Measurements from ENCODE around the gene CAMK4. TPM values are rescaled to one million over a fixed set of nuclear protein-coding genes. Genes with fewer than 3 reads are reported as not detected.
"Not testable (repeated sequence)": the region's sequence is repeated elsewhere in the genome, so short reads cannot be mapped to it uniquely, and the experiment has no call there.

The CAMK4 gene
- total RNA-seq, 1 donor from 2014 or later = 0.42 TPM

DNA sequence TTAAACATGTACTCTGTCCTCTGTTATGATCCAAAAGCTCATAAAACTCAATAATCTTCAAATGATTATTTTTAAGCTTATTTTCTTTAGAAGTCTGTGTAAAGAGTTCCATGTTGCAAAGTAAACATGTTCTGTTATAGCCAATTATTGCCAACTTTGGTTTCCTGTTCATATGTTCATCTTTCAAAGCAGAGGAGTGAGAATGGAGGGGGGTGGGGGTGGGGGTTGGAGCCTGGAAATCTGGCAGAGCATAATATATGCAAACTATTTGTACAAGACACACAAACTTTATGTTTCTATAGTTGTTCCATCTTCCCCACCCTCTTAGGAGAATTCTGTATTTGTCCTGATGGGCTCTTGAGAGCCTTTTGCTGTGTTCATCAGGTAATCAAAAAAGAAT lies 153.1 kb downstream of the CAMK4 start:
- DNase-seq (ENCODE audit: low spot score) = no peak

DNA sequence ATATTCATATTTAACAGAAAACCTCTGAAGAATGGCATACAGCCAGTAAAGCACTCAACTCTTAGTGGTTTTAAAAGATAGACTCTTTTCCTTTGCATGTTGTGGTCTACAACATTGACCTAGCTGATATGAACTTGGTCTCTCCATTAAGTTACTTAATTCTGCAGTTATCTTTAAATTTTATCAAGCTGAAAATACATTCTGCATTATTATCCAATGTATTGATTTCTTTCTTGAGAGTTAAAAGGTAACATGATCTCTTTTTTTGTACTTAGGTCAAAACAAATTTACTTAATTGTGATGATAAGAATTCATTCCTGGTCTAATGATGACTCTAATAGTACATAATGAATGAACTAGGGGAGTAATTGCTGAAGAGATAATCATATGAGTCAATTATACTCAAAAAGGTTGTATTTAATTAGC lies 155.2 kb downstream of the CAMK4 start:
- DNase-seq (ENCODE audit: low spot score) = no peak

DNA sequence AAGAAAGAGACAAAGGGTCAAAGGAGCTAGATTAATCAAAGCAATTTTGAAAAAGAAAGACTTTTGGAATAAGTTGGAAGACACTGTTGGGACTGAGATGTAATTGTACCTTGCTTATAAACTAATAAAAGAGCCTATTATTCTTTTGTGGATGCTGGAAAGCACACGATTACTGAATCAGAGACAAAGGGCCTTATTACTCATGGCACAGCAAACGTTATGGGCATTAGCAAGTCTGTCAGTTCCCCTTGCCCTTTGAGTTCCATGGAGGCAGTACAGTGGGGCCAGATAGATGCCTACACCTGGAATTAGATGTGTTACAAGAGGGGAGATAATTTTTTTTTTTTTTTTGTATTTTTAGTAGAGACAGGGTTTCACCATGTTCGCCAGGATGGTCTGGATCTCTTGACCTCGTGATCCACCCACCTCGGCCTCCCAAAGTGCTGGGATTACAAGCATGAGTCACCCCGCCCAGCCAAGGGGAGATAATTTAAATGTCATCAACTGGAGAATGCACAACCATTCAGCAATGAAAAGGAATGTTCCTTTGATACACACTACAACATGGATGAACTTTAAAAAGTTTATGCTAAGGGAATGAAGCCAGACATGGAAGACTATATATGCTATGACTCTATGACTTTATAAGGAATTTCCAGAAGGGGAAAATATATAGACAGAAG lies 159.2 kb downstream of the CAMK4 start:
- DNase-seq (ENCODE audit: low spot score) = no peak

DNA sequence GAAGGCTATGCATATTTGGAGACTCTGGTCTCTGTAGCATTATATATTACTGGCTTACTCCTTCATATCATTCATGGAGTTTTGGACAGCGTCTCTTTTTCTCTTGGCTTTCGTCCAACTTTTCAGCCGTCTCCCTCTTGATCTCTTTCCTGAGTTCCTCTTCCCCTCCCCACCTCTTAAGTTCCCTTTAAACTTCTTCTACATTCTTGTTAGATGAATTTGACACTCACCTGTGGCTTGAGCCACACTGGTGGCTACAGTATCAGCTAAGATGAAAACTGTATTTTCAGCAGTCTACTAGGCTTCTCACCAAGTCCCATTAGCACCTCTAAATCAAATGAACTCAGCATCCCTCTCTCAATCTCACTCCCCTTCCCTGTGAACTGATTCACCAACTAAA lies 160.0 kb downstream of the CAMK4 start:
- no peak for DNase-seq (ENCODE audit: low spot score)

DNA sequence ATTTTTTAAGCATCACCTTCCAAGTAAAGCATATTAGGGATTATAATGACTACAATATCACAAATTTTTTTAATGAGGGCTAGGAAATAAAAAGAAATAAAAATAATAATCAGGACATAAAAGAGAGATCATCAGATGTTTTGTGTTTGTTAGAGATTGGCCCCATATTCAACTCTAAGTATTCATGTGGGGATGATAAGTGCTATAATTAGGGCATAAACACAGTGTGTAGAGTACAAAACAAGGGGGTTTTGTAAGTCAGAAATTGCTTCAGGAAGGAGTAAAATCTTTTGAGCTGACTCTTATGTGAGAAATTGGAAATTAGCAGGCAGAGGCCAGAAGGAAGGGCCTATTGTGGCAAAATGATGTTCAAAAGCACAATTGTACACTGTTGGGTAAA lies 160.9 kb downstream of the CAMK4 start:
- no peak for DNase-seq (ENCODE audit: low spot score)

DNA sequence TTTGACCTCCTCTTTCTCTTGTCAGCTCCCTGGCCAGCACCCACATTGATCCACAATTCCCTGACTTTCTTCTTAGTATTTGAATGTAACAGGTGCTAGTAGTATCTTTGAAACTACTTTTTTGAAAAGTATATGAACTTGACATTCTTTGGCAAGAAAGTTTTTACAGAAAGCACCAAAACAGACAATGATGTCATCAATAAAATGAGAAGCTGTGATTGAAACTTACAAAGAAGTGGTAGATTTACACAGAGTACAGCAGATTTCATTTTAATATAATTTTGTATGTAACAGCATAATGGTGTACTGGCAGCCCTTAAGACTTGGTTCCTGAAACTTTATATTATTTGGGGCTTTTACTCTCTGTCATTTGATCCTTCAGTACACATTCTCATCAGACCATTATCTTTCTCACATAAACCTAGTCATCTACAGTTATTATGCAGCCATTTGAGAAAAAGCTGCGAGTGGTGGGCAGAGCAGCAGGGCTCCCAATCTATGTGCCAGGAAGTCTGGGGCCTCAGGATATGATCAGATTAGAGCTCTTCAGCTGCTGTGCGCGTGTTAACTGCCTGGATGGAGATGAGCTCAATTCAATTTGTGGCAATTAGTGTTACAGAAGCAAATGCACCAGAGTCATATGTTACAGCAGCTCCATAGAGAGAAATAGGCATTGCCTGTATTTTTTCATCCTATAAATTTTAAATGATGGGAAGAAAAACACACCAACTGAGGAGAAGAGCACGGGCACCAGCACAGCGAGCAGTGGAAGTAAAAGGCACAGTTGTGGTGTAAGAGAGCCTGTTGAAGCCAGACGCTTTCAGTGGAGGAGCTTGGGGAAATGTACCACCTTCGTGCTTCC lies 162.0 kb downstream of the CAMK4 start:
- no peak for DNase-seq (ENCODE audit: low spot score)

DNA sequence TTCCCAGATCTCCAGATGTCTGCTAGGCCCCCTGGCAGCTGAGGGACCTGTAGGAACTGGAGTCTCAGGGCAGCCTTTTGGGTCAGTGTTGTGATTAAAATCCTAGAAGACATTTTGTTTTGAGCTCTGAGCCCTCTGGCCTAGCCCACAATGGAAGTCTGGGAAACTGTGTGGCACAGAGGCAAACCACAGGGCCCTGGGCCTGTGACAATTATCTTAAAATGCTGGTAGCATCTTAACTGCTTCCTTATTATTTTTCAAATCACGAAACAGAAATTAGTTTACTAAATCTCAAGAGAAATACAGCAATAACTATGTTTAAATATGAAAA lies 162.6 kb downstream of the CAMK4 start:
- no peak for DNase-seq (ENCODE audit: low spot score)

DNA sequence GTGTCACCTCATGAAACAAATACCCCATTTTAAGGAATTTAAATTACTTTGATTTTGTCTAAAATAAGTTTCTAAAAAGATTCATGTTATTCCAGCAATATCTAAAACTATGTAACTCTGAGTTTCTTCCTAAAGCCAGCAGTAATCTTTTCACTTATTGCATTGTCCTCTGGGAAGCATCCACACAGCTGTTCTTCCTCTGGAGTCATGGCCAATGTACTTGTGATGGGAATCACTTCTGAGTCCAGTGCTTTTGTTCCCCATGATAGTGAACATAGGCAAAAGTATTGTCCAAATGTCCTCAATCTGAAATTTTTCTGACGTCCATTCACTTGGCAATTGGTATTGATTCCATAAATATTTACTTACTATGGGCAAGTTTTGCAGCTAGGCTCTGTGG lies 163.2 kb downstream of the CAMK4 start:
- DNase-seq (ENCODE audit: low spot score) = no peak

DNA sequence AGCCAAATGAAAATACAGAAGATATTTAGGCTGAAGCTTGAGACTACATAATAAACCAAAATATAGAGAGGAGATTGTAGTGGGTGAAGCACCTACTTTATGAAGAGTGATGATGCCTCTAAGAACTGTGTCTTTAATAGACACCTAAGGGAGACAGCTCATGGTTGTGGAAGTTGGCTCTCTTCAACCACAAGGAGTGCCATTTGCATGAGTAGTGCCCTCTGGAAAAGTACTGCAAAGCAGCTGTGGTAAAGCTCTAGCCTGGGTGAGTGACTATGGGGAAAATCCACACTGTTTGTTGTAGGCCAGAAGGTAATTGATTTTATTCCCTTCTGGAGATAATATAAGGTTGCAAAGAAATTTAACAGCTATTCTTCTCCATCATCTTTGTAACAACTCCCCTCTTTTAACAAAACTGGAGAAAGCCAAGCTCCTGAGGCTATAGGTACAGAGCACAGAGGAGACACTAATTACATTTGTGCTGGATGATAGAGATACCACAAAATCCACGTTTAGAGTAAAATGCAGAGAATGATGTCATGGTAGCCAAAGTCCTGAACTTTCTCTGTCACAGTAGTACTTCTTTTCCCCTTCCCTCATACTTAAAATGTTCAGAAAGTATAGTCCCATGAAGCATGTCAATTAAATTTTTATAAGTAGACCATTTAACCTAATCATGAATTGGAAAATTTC lies 165.4 kb downstream of the CAMK4 start:
- DNase-seq (ENCODE audit: low spot score) = no peak

DNA sequence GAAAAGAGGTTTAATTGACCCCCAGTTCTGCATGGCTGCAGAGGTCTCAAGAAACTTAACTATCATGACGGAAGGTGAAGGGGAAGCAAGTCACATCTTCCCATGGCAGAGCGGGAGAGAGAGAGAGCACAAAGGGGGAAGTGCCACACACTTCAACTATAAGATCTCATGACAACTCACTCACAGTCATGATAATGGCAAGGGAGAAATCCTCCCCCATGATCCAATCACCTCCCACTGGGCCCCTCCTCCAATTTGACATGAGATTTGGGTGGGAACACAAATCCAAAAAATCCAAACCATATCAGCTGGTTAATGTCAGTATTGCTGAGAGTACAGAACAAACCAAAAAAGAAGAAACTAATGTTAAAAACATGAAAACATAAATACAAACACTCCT lies 168.0 kb downstream of the CAMK4 start:
- no peak for DNase-seq (ENCODE audit: low spot score)

DNA sequence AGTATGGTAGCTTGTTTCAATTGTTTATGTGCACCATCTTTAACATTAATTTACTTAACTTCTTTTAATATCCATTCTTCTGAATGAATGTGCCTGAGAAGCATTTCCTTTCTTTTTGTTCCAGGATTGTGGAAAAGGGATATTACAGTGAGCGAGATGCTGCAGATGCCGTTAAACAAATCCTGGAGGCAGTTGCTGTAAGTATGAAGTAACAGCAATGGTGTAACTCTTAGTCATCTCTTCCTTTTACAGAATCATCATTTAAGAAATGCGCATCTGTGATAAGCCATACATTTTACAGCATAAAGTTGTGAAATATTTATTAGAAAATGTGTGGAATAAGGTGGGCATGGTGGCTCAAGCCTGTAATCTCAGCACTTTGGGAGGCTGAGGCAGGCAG lies 170.4 kb downstream of the CAMK4 start:
- no peak for DNase-seq (ENCODE audit: low spot score)

DNA sequence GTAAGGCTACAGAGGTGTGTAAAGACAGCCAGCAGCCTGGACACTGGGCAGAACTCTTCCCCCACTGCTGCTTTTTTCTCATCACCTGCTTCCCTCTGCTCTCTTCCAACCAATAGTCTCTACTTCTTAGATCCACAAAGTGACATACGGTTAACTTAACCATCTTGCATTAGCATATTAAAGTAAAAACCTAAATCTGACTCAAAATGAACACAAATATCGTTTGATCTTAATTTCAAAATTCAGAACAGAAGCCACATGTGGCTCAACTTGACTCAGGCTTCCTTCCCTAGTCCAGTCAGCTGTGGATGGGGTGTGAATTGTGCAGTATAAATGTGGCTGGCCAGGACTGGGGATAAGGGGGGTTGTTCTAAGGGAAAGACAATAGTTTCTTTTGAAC lies 173.8 kb downstream of the CAMK4 start:
- DNase-seq (ENCODE audit: low spot score) = no peak

DNA sequence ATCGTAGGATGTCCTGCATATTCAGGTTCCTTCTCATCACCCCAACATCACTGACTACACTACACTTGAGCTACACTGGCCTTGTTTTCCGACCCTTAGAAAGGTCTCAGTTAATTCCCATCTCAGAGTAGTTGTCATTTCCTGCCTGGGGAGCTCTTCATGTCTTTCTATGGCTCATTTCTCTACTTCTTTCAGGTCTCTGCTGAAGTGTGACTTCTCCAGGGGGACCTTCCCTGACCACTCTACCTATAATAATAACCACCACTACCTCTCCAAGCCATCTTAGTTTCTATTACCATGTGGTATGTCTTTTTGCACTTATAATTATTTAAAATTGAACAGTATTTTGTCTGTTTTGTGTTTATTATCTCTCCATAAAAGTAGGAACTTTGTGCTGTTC lies 174.9 kb downstream of the CAMK4 start:
- DNase-seq (ENCODE audit: low spot score) = no peak

DNA sequence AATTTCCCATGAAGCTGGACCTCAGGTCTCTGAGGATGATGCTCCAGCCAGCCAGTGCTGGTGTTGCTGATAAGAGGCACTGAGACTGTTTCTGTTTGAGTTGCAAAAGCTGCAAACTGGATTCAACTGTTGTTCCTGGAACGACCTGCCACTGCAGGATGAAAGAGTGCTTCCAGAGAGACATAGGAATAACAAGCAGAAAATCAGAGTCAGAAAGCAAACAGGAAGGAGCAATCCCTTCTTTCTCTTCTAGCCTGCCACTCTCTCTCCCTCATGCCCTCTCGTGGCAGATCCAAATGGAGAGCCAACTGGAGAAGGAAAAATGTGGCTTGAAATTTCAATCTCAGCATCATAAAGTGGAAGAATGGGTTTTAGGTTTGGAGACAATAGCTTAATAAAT lies 177.7 kb downstream of the CAMK4 start:
- DNase-seq (ENCODE audit: low spot score) = no peak

DNA sequence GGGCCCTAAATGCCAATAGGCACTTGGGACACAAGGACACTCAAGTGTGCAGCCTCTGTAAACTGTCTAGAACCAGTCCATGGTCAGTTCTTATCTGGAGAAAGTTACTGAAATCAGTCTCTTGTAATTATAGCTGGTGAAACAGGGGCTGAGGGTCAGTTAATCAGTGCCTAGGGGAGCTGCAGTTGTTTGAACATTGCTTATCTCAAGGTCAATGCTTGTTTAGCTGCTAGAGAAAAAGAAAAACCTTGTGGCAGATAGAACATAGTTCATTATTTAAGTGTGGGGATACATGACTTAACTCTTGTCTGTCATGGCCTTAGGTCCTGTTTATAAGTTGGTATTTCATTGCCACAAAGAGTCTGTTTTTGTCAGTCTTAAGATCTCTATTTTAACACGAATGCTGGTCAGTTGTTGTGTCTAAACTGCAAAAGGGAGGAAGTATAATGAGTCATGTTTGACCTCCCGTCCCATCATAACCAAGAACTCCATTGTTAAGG lies 180.1 kb downstream of the CAMK4 start:
- no peak for DNase-seq (ENCODE audit: low spot score)

DNA sequence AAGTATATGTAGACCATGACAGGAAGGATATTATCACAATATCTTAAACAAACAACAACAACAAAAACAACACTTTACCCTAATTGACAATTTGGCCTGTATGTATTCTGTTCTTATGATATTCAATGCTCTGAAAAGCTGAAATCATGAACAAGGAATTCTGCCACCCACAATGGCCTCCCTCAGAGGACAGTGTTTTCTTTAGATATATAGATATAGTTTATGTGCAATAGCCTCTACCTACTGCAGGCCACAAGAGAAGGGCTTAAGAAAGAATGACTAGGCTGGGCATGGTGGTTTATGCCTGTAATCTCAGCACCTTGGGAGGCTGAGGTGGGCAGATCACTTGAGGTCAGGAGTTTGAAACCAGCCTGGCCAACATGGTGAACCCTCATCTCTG lies 183.4 kb downstream of the CAMK4 start:
- DNase-seq (ENCODE audit: low spot score) = no peak

DNA sequence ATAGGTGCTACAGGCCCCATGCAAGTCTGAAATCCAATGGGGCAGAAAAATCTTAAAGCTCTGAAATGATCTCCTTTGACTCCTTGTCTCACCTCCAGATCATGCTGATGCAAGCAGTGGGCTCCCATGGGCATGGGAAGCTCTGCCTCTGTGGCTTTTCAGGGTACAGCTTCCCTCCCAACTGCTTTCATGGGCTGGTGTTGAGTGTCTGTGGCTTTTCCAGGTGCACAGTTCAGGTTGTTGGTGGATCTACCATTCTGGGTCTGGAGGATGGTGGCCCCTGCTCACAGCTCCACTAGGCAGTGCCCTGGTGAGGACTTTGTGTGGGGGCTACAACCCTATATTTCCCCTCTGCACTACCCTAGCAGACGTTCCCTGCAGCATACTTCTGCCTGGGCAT lies 184.6 kb downstream of the CAMK4 start:
- no peak for DNase-seq (ENCODE audit: low spot score)

DNA sequence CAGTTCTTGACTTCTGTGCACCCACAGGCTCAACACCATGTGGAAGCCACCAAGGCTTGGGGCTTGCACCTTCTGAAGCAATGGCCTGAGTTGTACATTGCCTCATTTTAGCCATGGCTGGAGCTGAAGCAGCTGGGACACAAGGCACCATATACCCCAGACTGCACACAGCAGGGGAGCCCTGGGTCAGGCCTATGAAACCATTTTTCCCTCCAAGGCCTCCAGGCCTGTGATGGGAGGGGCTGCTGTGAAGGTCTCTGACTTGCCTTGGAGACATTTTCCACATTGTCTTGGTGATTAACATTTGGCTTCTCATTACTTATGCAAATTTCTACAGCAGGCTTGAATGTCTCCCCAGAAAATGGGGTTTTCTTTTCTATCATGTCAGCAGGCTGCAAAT lies 185.1 kb downstream of the CAMK4 start:
- DNase-seq (ENCODE audit: low spot score) = not testable (repeated sequence)

DNA sequence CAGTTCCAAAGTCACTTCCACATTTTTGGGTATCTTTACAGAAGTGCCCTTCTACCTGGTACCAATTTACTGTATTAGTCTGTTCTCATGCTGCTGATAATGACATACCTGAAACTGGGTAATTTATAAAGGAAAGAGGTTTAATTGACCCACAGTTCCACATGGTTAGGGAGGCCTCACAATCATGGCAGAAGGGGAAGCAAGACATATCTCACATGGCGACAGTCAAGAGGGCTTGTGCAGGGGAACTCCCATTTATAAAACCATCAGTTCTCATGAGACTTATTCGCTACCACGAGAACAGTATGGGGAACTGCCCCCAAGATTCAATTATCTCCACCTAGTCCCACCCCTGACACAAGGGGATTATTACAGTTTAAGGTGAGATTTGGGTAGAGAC lies 185.9 kb downstream of the CAMK4 start:
- not testable (repeated sequence) for DNase-seq (ENCODE audit: low spot score)

DNA sequence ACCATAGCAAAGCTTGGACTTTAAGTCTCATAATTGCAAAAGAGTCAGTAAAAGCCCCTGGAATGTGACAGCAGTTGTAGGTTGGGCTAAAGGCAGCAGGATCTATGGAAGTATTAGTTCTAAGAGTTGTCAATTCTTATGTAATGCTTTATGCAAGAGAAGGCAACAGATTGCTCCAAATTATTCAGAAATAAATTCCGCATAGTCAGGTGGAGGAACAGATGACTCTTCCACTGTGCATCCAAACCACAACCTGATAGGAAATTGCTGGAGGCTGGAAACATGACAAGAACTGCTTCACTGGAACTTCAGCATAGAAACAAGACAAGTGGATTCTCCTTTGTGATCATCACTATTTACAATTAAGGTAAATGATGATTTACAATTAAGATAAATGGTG lies 187.1 kb downstream of the CAMK4 start:
- DNase-seq (ENCODE audit: low spot score) = no peak

DNA sequence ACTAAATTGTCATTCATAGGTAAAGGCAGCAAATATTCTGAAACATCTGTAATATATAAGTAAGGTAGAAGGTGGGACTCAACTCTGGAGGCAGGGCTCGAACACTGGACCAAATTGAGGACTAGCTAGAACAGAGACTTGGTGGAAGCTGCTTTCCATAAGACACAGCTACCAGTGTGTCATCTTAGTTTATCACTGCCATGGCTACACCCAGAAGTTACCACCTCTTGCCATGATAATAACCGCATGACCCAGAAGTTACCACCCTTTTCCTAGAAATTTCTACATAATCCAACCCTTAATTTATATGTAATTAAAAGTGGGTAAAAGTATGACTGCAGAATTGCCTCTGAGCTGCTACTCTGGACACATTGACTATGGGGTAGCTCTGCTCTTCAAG lies 188.4 kb downstream of the CAMK4 start:
- DNase-seq (ENCODE audit: low spot score) = no peak

DNA sequence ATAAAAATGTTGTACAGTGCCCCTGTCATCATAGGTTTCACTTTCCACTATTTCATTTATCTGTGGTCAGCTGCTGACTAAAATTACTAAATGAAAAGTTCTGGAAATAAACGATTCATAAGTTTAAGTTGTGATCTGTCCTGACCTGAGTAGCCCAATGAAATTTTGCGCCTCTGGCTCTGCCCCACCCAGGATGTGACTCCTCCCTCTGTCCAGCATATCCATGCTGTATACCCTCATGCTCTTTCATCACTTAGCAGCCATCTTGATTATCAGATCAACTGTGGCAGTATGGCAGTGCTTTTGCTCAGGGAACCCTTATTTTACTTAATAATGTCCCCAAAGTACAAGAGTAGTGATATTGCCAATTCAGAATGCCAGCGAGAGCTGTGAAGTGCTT lies 190.9 kb downstream of the CAMK4 start:
- no peak for DNase-seq (ENCODE audit: low spot score)

All from mesenteric fat pad (tissue), 1 donor.